SJCRH30 (cell line): ENCODE data around the gene MAP3K4. TPM values are rescaled to one million over a fixed set of nuclear protein-coding genes. Genes with fewer than 3 reads are reported as not detected.
A peak's percentile ranks its signal among the peaks of the same experiment; 100 is the strongest.
"Not testable (repeated sequence)": the region's sequence is repeated elsewhere in the genome, so short reads cannot be mapped to it uniquely, and the experiment has no call there.

ENCODE experiments used
- DNase-seq, 2 experiments: peaks; one replicate each; pipeline ENCODE4 v3.0.0-alpha.2; 2015 to 2020
- H3K27ac ChIP-seq: fragments of 250-450 bp; sonication (Bioruptor Pico); 2 replicates; pipeline ENCODE4 v1.5.1; 2020; ENCODE audit warnings: mild to moderate bottlenecking, moderate library complexity
- H3K27me3 ChIP-seq: fragments of 250-450 bp; sonication (Bioruptor Pico); 2 replicates; pipeline ENCODE4 v1.5.1; 2020; ENCODE audit warnings: mild to moderate bottlenecking, moderate library complexity
- H3K36me3 ChIP-seq: fragments of 250-450 bp; sonication (Bioruptor Pico); 2 replicates; pipeline ENCODE4 v1.5.1; 2020; ENCODE audit warnings: mild to moderate bottlenecking, moderate library complexity
- H3K4me1 ChIP-seq: fragments of 250-450 bp; sonication (Bioruptor Pico); 2 replicates; pipeline ENCODE4 v1.5.1; 2020; ENCODE audit warnings: mild to moderate bottlenecking, moderate library complexity
- H3K4me3 ChIP-seq: fragments of 250-450 bp; sonication (Bioruptor Pico); 2 replicates; pipeline ENCODE4 v1.5.1; 2020; ENCODE audit warnings: mild to moderate bottlenecking, moderate library complexity
- H3K9me3 ChIP-seq: fragments of 250-450 bp; sonication (Bioruptor Pico); replicated peaks from 2 replicates; pipeline ENCODE4 v1.5.1; 2020; ENCODE audit warnings: mild to moderate bottlenecking, moderate library complexity
- total RNA-seq: library from RNA; depleted of rRNA; stranded (reverse); fragments of >200 nt; shearing (Covaris generic); gene quantifications from 2 replicates; pipeline ENCODE4 v1.2.3, GENCODE V29; 2014

Gene MAP3K4
- total RNA-seq, 1 experiment from 2014 or later: 44.7 TPM

- peaks cover 43% of the 10 kb centered on the region for H3K4me1 ChIP-seq
- no peak overlapping the region for H3K27ac ChIP-seq
- no peak for DNase-seq
- H3K4me3 ChIP-seq: no peak overlapping the region
- H3K9me3 ChIP-seq: no peaks in the 10 kb centered on the region; the same call in 1 of the 2 replicates
- H3K36me3 ChIP-seq: no peaks in the 10 kb centered on the region
- H3K27me3 ChIP-seq: no peaks in the 10 kb centered on the region
These were observed 27.9 kb upstream of the MAP3K4 start for GRCh38 chr6:160963651-160964050.

- peaks cover 31% of the 10 kb centered on the region for H3K4me1 ChIP-seq
- no peaks in the 10 kb centered on the region; the same call in 1 of the 2 replicates for H3K9me3 ChIP-seq
- H3K4me3 ChIP-seq: no peak overlapping the region
- H3K27me3 ChIP-seq: no peaks in the 10 kb centered on the region
- H3K27ac ChIP-seq: no peak overlapping the region
- no peaks in the 10 kb centered on the region for H3K36me3 ChIP-seq
- DNase-seq: no peak
These were observed 25.7 kb upstream of the MAP3K4 start for GRCh38 chr6:160965893-160966292.

GRCh38 chr6:160966493-160967229 lies 24.9 kb upstream of the MAP3K4 start:
- H3K4me1 ChIP-seq: peaks cover 31% of the 10 kb centered on the region
- no peak for DNase-seq
- no peaks in the 10 kb centered on the region for H3K27me3 ChIP-seq
- no peak overlapping the region for H3K27ac ChIP-seq
- H3K4me3 ChIP-seq: no peak overlapping the region
- no peaks in the 10 kb centered on the region; the same call in 1 of the 2 replicates for H3K9me3 ChIP-seq
- no peaks in the 10 kb centered on the region for H3K36me3 ChIP-seq

GRCh38 chr6:160967351-160967750 lies 24.2 kb upstream of the MAP3K4 start:
- H3K36me3 ChIP-seq: no peaks in the 10 kb centered on the region
- no peaks in the 10 kb centered on the region; the same call in 1 of the 2 replicates for H3K9me3 ChIP-seq
- H3K4me1 ChIP-seq: peaks cover 28% of the 10 kb centered on the region
- no peak for DNase-seq
- no peaks in the 10 kb centered on the region for H3K27me3 ChIP-seq
- no peak overlapping the region for H3K4me3 ChIP-seq
- H3K27ac ChIP-seq: no peak overlapping the region

- Histone ChIP-seq H3K36me3 (no peaks in the 10 kb centered on the region), H3K27ac (no peak overlapping the region), H3K4me3 (no peak overlapping the region), H3K27me3 (no peaks in the 10 kb centered on the region), H3K4me1 (peaks cover 28% of the 10 kb centered on the region), H3K9me3 (no peaks in the 10 kb centered on the region; the same call in 1 of the 2 replicates)
- no peak for DNase-seq
These were observed 23.7 kb upstream of the MAP3K4 start for GRCh38 chr6:160967833-160968232.

- no peaks in the 10 kb centered on the region for H3K27me3 ChIP-seq
- H3K4me1 ChIP-seq: peaks cover 30% of the 10 kb centered on the region
- DNase-seq: no peak
- H3K36me3 ChIP-seq: no peaks in the 10 kb centered on the region
- no peak overlapping the region for H3K4me3 ChIP-seq
- no peak overlapping the region for H3K27ac ChIP-seq
- no peaks in the 10 kb centered on the region for H3K9me3 ChIP-seq
These were observed 20.4 kb upstream of the MAP3K4 start for GRCh38 chr6:160971171-160971570.

GRCh38 chr6:160972111-160972510 lies 19.5 kb upstream of the MAP3K4 start:
- no peak overlapping the region for H3K4me3 ChIP-seq
- DNase-seq: peak; percentile 85 to 95
- peaks cover 30% of the 10 kb centered on the region for H3K4me1 ChIP-seq
- no peaks in the 10 kb centered on the region for H3K9me3 ChIP-seq
- H3K27me3 ChIP-seq: no peaks in the 10 kb centered on the region
- H3K36me3 ChIP-seq: no peaks in the 10 kb centered on the region
- peak overlapping the region; percentile 55 for H3K27ac ChIP-seq

GRCh38 chr6:160972594-160972993 lies 19.0 kb upstream of the MAP3K4 start:
- not testable (repeated sequence) for H3K27me3 ChIP-seq, DNase-seq, H3K9me3 ChIP-seq, H3K36me3 ChIP-seq, H3K4me3 ChIP-seq
- Histone ChIP-seq H3K27ac (peak overlapping the region; percentile 55), H3K4me1 (peaks cover 30% of the 10 kb centered on the region)

GRCh38 chr6:160973311-160974250 lies 18.0 kb upstream of the MAP3K4 start:
- H3K27me3 ChIP-seq: no peaks in the 10 kb centered on the region
- peaks cover 32% of the 10 kb centered on the region for H3K4me1 ChIP-seq
- no peaks in the 10 kb centered on the region for H3K36me3 ChIP-seq
- H3K9me3 ChIP-seq: no peaks in the 10 kb centered on the region
- no peak overlapping the region for H3K27ac ChIP-seq
- no peak overlapping the region for H3K4me3 ChIP-seq
- peak; percentile 29 to 44 for DNase-seq

GRCh38 chr6:160974304-160974771 lies 17.2 kb upstream of the MAP3K4 start:
- no peak overlapping the region for H3K4me3 ChIP-seq
- no peak for DNase-seq

GRCh38 chr6:160975162-160975561 lies 16.4 kb upstream of the MAP3K4 start:
- no peaks in the 10 kb centered on the region for H3K36me3 ChIP-seq
- no peak overlapping the region for H3K27ac ChIP-seq
- peaks cover 40% of the 10 kb centered on the region for H3K4me1 ChIP-seq
- H3K27me3 ChIP-seq: no peaks in the 10 kb centered on the region
- H3K9me3 ChIP-seq: no peaks in the 10 kb centered on the region
- DNase-seq: no peak
- H3K4me3 ChIP-seq: no peak overlapping the region

More at GRCh38 chr6:160974304-160974771, 17.2 kb upstream of the MAP3K4 start:
- Histone ChIP-seq H3K4me1 (peaks cover 40% of the 10 kb centered on the region), H3K27ac (no peak overlapping the region), H3K36me3 (no peaks in the 10 kb centered on the region), H3K9me3 (no peaks in the 10 kb centered on the region), H3K27me3 (no peaks in the 10 kb centered on the region)

GRCh38 chr6:160975961-160976360 lies 15.6 kb upstream of the MAP3K4 start:
- H3K36me3 ChIP-seq, H3K27me3 ChIP-seq, H3K9me3 ChIP-seq, DNase-seq, H3K27ac ChIP-seq, H3K4me3 ChIP-seq: not testable (repeated sequence)
- H3K4me1 ChIP-seq: peaks cover 35% of the 10 kb centered on the region

GRCh38 chr6:160978141-160978901 lies 13.2 kb upstream of the MAP3K4 start:
- Histone ChIP-seq H3K36me3 (no peaks in the 10 kb centered on the region), H3K27ac (no peak overlapping the region), H3K27me3 (no peaks in the 10 kb centered on the region), H3K4me3 (no peak overlapping the region), H3K9me3 (peaks cover 14% of the 10 kb centered on the region), H3K4me1 (peaks cover 14% of the 10 kb centered on the region)
- no peak for DNase-seq

- Histone ChIP-seq H3K27ac (no peak overlapping the region), H3K4me3 (no peak overlapping the region), H3K9me3 (peaks cover 22% of the 10 kb centered on the region), H3K4me1 (peaks cover 10% of the 10 kb centered on the region), H3K36me3 (no peaks in the 10 kb centered on the region), H3K27me3 (no peaks in the 10 kb centered on the region)
- DNase-seq: peak in 1 of 2 experiments; percentile 46
These were observed 12.4 kb upstream of the MAP3K4 start for GRCh38 chr6:160979061-160979708.
